ENCODE results near the gene VWA2. TPM values are rescaled to one million over a fixed set of nuclear protein-coding genes. Genes with fewer than 3 reads are reported as not detected.

VWA2 gene
- total and polyA plus RNA-seq, 4 donors, result 1.6 to 18.3 (median 8.4) TPM

DNA sequence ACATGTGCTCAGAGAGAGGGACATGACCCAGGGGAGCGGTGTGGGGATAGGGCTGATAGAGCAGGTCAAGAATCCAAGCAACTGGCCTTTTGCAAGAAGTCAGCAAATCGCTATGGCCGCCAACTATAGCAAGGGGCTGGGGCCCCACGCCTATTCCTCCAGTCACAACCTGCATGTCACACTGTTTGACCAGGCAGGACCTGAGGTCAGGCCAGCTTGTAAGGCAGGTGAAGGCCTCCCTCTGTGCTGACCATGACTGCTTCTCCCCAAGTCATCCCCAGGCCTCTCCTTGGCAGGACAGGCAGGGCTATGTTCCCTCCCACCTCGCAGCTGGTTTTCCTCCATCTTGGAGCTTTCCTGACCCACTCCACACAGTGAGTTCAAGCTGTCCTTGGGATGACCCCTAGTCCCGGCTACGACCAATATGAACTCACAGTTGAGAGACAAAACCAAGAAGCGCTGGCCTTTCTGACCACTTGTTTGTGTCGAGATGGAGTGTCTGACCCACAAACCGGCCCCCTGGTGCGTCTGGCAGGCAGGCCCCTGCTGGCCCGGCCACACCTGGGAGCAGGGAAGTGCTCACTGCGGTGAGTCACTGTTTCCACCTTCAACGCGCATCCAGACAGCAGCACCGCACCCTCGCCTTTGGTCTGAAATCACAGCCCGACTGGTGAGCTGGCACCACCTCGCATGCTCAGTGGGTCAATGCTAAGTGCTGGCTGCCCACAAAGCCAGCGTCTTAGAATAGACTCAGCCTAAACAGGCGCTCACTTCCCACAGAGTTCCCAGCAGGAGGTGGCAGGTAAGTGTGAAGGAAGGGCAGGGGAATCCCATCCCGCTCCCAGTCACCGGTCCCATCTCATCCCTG is 81.4 kb downstream of the VWA2 start:
- Histone ChIP-seq H3K4me1 (ENCODE audit: control insufficient read depth in 5 of 5, insufficient read depth in 5 of 5, low read length in 5 of 5) (peaks cover 0 to 5% (median 0%) of the 10 kb centered on the region in 5 donors), H3K27ac (ENCODE audit: low read depth in 1 of 2, low read length in 1 of 2) (no peak overlapping the region), H3K27me3 (ENCODE audit: control insufficient read depth in 3 of 3, insufficient read depth in 3 of 3, low read length in 2 of 3) (no peaks in the 10 kb centered on the region), H3K9me3 (ENCODE audit: control insufficient read depth in 4 of 4, insufficient read depth in 3 of 4, low read length in 3 of 4) (no peaks in the 10 kb centered on the region), H3K36me3 (ENCODE audit: control insufficient read depth in 4 of 4, insufficient read depth in 4 of 4, low read length in 4 of 4) (peaks cover 0 to 8% (median 0%) of the 10 kb centered on the region in 4 donors), H3K9ac (ENCODE audit: insufficient read depth in 1 of 2, low read length in 2 of 2) (no peak overlapping the region), H3K4me3 (no peak overlapping the region)
- DNase-seq (peak in 2 of 3 donors; percentile 34 to 41), ATAC-seq (ENCODE audit: insufficient read depth, low FRiP score) (no peak)
- TF ChIP-seq, protein P1, sequence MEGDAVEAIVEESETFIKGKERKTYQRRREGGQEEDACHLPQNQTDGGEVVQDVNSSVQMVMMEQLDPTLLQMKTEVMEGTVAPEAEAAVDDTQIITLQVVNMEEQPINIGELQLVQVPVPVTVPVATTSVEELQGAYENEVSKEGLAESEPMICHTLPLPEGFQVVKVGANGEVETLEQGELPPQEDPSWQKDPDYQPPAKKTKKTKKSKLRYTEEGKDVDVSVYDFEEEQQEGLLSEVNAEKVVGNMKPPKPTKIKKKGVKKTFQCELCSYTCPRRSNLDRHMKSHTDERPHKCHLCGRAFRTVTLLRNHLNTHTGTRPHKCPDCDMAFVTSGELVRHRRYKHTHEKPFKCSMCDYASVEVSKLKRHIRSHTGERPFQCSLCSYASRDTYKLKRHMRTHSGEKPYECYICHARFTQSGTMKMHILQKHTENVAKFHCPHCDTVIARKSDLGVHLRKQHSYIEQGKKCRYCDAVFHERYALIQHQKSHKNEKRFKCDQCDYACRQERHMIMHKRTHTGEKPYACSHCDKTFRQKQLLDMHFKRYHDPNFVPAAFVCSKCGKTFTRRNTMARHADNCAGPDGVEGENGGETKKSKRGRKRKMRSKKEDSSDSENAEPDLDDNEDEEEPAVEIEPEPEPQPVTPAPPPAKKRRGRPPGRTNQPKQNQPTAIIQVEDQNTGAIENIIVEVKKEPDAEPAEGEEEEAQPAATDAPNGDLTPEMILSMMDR (IDR thresholded peaks at IDR 0.05; ENCODE audit: control extremely low read depth, extremely low read depth), result no peak
- 83 to 92% methylated on average over 23 of the region's 23 CpGs for WGBS, 2 donors

- H3K36me3 ChIP-seq (ENCODE audit: control insufficient read depth in 4 of 4, insufficient read depth in 4 of 4, low read length in 4 of 4), result peaks cover 0 to 8% (median 0%) of the 10 kb centered on the region in 4 donors
- no peak overlapping the region for H3K9ac ChIP-seq (ENCODE audit: insufficient read depth in 1 of 2, low read length in 2 of 2)
- ATAC-seq (ENCODE audit: insufficient read depth, low FRiP score), result no peak
- DNase-seq, result no peak
- H3K27ac ChIP-seq (ENCODE audit: low read depth in 1 of 2, low read length in 1 of 2), result peak overlapping the region in 1 of 2 donors; percentile 83
- no peaks in the 10 kb centered on the region for H3K9me3 ChIP-seq (ENCODE audit: control insufficient read depth in 4 of 4, insufficient read depth in 3 of 4, low read length in 3 of 4)
- WGBS, 2 donors, result 92% methylated on average over 5 of the region's 5 CpGs
- H3K27me3 ChIP-seq (ENCODE audit: control insufficient read depth in 3 of 3, insufficient read depth in 3 of 3, low read length in 2 of 3), result no peaks in the 10 kb centered on the region
- TF ChIP-seq, protein P1 (IDR thresholded peaks at IDR 0.05; ENCODE audit: control extremely low read depth, extremely low read depth), result no peak
- H3K4me3 ChIP-seq, result no peak overlapping the region
- H3K4me1 ChIP-seq (ENCODE audit: control insufficient read depth in 5 of 5, insufficient read depth in 5 of 5, low read length in 5 of 5), result peaks cover 0 to 5% (median 0%) of the 10 kb centered on the region in 5 donors
Measured at GRCh38 chr10:114322344-114322743, 83.3 kb downstream of the VWA2 start.

DNA sequence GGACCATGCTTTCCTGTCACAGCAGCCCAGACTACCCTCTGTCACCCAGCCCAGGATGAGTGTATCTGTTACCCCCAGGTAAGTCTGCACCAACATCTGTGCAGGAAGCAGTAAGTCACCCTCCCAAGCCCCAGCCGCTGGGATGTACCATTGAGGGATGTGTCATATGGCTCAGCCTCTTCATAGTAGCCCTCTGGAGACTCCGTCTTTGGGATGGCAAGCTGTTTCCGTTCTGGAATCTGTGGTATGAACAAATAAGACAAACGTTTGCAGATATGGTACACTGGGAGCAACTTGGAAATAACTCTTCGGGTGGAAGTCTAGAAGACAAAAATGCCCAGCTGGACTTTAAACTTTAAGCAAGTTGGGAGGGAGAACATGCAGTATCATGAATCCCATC is 84.0 kb downstream of the VWA2 start:
- Histone ChIP-seq H3K27me3 (ENCODE audit: control insufficient read depth in 3 of 3, insufficient read depth in 3 of 3, low read length in 2 of 3) (no peaks in the 10 kb centered on the region), H3K36me3 (ENCODE audit: control insufficient read depth in 4 of 4, insufficient read depth in 4 of 4, low read length in 4 of 4) (peaks cover 0 to 8% (median 0%) of the 10 kb centered on the region in 4 donors), H3K27ac (ENCODE audit: low read depth in 1 of 2, low read length in 1 of 2) (peak overlapping the region in 1 of 2 donors; percentile 62), H3K9ac (ENCODE audit: insufficient read depth in 1 of 2, low read length in 2 of 2) (no peak overlapping the region), H3K9me3 (ENCODE audit: control insufficient read depth in 4 of 4, insufficient read depth in 3 of 4, low read length in 3 of 4) (no peaks in the 10 kb centered on the region), H3K4me1 (ENCODE audit: control insufficient read depth in 5 of 5, insufficient read depth in 5 of 5, low read length in 5 of 5) (peaks cover 0 to 5% (median 0%) of the 10 kb centered on the region in 5 donors), H3K4me3 (no peak overlapping the region)
- no peak for DNase-seq
- WGBS, 2 donors, result 65 to 79% methylated on average over 5 of the region's 5 CpGs
- TF ChIP-seq, protein P1 (IDR thresholded peaks at IDR 0.05; ENCODE audit: control extremely low read depth, extremely low read depth), result no peak
- no peak for ATAC-seq (ENCODE audit: insufficient read depth, low FRiP score)
